Measurements from ENCODE around the gene PPIF. TPM values are rescaled to one million over a fixed set of nuclear protein-coding genes. Genes with fewer than 3 reads are reported as not detected.

Gene PPIF
- total and polyA plus RNA-seq, 2 of the 13 experiments (the other 11 are each of a cell fraction or from before 2014, with no cell fraction given), result 147 to 157 TPM

GRCh38 chr10:79347894-79348639 is 798 bp downstream of the PPIF start (continued):
- 0 out of 2 replicates have a peak, but pooled peaks have one; percentile 5 for TF ChIP-seq ZSCAN21 (CRISPR knock-in tag; IDR thresholded peaks at IDR 0.05; ENCODE audit: borderline replicate concordance)
- TF ChIP-seq ZBTB4 (CRISPR knock-in tag; IDR thresholded peaks at IDR 0.05; ENCODE audit: borderline replicate concordance), result 0 out of 2 replicates have a peak, but pooled peaks have one; percentile 39
- TF ChIP-seq ZNF768 (CRISPR knock-in tag; IDR thresholded peaks at IDR 0.05), result no peak; the same call in 1 of the 2 replicates
- no peak for TF ChIP-seq ZNF614 (CRISPR knock-in tag; IDR thresholded peaks at IDR 0.05; ENCODE audit: borderline replicate concordance)
- peak; percentile 79 for TF ChIP-seq ZNF883 (CRISPR knock-in tag; IDR thresholded peaks at IDR 0.05; ENCODE audit: not compliant biosample characterization)
- peak; percentile 72; the same call in 1 of the 2 replicates for TF ChIP-seq ZNF232 (CRISPR knock-in tag; IDR thresholded peaks at IDR 0.05; ENCODE audit: borderline replicate concordance)
- TF ChIP-seq KLF6 (CRISPR knock-in tag; IDR thresholded peaks at IDR 0.05), result peak; percentile 72; the same call in 1 of the 2 replicates
- peak; percentile 43; the same call in 1 of the 2 replicates for TF ChIP-seq MAF1 (CRISPR knock-in tag; IDR thresholded peaks at IDR 0.05; ENCODE audit: borderline replicate concordance)
- TF ChIP-seq NFIC (IDR thresholded peaks at IDR 0.05; ENCODE audit: low read length), result no peak
- TF ChIP-seq ZNF564 (CRISPR knock-in tag; IDR thresholded peaks at IDR 0.05), result peak; percentile 60; the same call in 1 of the 2 replicates
- TF ChIP-seq ZNF138 (CRISPR knock-in tag; IDR thresholded peaks at IDR 0.05; ENCODE audit: low read depth), result no peak
- peak; percentile 46; the same call in 1 of the 2 replicates for TF ChIP-seq CBX5 (CRISPR knock-in tag; IDR thresholded peaks at IDR 0.05; ENCODE audit: borderline replicate concordance)
- 0 out of 2 replicates have a peak, but pooled peaks have one; percentile 48 for TF ChIP-seq ZNF275 (CRISPR knock-in tag; IDR thresholded peaks at IDR 0.05; ENCODE audit: borderline replicate concordance)
- TF ChIP-seq RELA (CRISPR knock-in tag; IDR thresholded peaks at IDR 0.05), result no peak
- no peak for TF ChIP-seq USF2 (IDR thresholded peaks at IDR 0.05; ENCODE audit: low read depth, low read length)
- TF ChIP-seq USF2 (CRISPR knock-in tag; IDR thresholded peaks at IDR 0.05; ENCODE audit: borderline replicate concordance), result peak; percentile 61
- no peak for TF ChIP-seq POLR2A (IDR thresholded peaks at IDR 0.05; ENCODE audit: insufficient read depth in 1 of 2, low read depth in 2 of 2, low read length in 2 of 2)
- TF ChIP-seq ZNF333 (CRISPR knock-in tag; IDR thresholded peaks at IDR 0.05; ENCODE audit: borderline replicate concordance), result peak; percentile 78
- TF ChIP-seq ZNF230 (CRISPR knock-in tag; IDR thresholded peaks at IDR 0.05), result no peak
- TF ChIP-seq ZNF503 (CRISPR knock-in tag; IDR thresholded peaks at IDR 0.05), result peak; percentile 38; the same call in 1 of the 2 replicates

All from HepG2 (cell line).